Measurements from ENCODE around the gene TREM1.

TREM1 gene

GRCh38 chr6:41232667-41233066 lies 53.8 kb downstream of the TREM1 start:
- no peak for DNase-seq (ENCODE audit: low spot score)
- Mint-ChIP-seq H3K36me3 (ENCODE audit: low read depth) (no peaks in the 10 kb centered on the region), H3K9me3 (no peaks in the 10 kb centered on the region), H3K27me3 (ENCODE audit: low read depth) (peaks cover 41% of the 10 kb centered on the region), H3K27ac (no peak overlapping the region), H3K4me3 (no peak overlapping the region), H3K4me1 (ENCODE audit: low read depth) (no peaks in the 10 kb centered on the region)

- no peak overlapping the region for H3K27ac Mint-ChIP-seq
- H3K4me1 Mint-ChIP-seq (ENCODE audit: low read depth) = no peaks in the 10 kb centered on the region
- H3K9me3 Mint-ChIP-seq = no peaks in the 10 kb centered on the region
- DNase-seq (ENCODE audit: low spot score) = no peak
- H3K27me3 Mint-ChIP-seq (ENCODE audit: low read depth) = peaks cover 44% of the 10 kb centered on the region
- no peak overlapping the region for H3K4me3 Mint-ChIP-seq
- H3K36me3 Mint-ChIP-seq (ENCODE audit: low read depth) = no peaks in the 10 kb centered on the region
Measured at GRCh38 chr6:41231246-41231645, 55.2 kb downstream of the TREM1 start.

GRCh38 chr6:41229721-41230120 lies 56.8 kb downstream of the TREM1 start:
- H3K4me3 Mint-ChIP-seq = no peak overlapping the region
- DNase-seq (ENCODE audit: low spot score) = no peak
- H3K27me3 Mint-ChIP-seq (ENCODE audit: low read depth) = peaks cover 48% of the 10 kb centered on the region
- H3K4me1 Mint-ChIP-seq (ENCODE audit: low read depth) = no peaks in the 10 kb centered on the region
- no peaks in the 10 kb centered on the region for H3K9me3 Mint-ChIP-seq
- H3K36me3 Mint-ChIP-seq (ENCODE audit: low read depth) = no peaks in the 10 kb centered on the region
- peak overlapping the region; percentile 5 for H3K27ac Mint-ChIP-seq

GRCh38 chr6:41228616-41229015 lies 57.9 kb downstream of the TREM1 start:
- H3K4me3 Mint-ChIP-seq = no peak overlapping the region
- H3K27ac Mint-ChIP-seq = no peak overlapping the region
- H3K36me3 Mint-ChIP-seq (ENCODE audit: low read depth) = no peaks in the 10 kb centered on the region
- H3K4me1 Mint-ChIP-seq (ENCODE audit: low read depth) = no peaks in the 10 kb centered on the region
- H3K27me3 Mint-ChIP-seq (ENCODE audit: low read depth) = peaks cover 55% of the 10 kb centered on the region
- no peaks in the 10 kb centered on the region for H3K9me3 Mint-ChIP-seq
- no peak for DNase-seq (ENCODE audit: low spot score)

GRCh38 chr6:41228096-41228495 lies 58.4 kb downstream of the TREM1 start, which contains the start of gene TREML4:
Gene TREML4, plus strand, starts transcription at chr6:41228349. Its CDS starts 79 bp downstream, at chr6:41228428.
- H3K27me3 Mint-ChIP-seq (ENCODE audit: low read depth) = peaks cover 55% of the 10 kb centered on the region
- H3K9me3 Mint-ChIP-seq = no peaks in the 10 kb centered on the region
- no peaks in the 10 kb centered on the region for H3K4me1 Mint-ChIP-seq (ENCODE audit: low read depth)
- no peaks in the 10 kb centered on the region for H3K36me3 Mint-ChIP-seq (ENCODE audit: low read depth)
- no peak within 1 kb of the TSS for H3K4me3 Mint-ChIP-seq
- no peak within 1 kb of the TSS for H3K27ac Mint-ChIP-seq
- DNase-seq (ENCODE audit: low spot score) = no peak

GRCh38 chr6:41226752-41227151 lies 59.7 kb downstream of the TREM1 start:
- Mint-ChIP-seq H3K36me3 (ENCODE audit: low read depth) (no peaks in the 10 kb centered on the region), H3K4me3 (no peak overlapping the region), H3K27ac (no peak overlapping the region)

GRCh38 chr6:41224800-41225199 lies 61.7 kb downstream of the TREM1 start:
- no peaks in the 10 kb centered on the region for H3K4me1 Mint-ChIP-seq (ENCODE audit: low read depth)

More at GRCh38 chr6:41226752-41227151, 59.7 kb downstream of the TREM1 start:
- peaks cover 44% of the 10 kb centered on the region for H3K27me3 Mint-ChIP-seq (ENCODE audit: low read depth)
- H3K4me1 Mint-ChIP-seq (ENCODE audit: low read depth) = no peaks in the 10 kb centered on the region
- no peaks in the 10 kb centered on the region for H3K9me3 Mint-ChIP-seq
- no peak for DNase-seq (ENCODE audit: low spot score)

More at GRCh38 chr6:41224800-41225199, 61.7 kb downstream of the TREM1 start:
- Mint-ChIP-seq H3K27me3 (ENCODE audit: low read depth) (peaks cover 34% of the 10 kb centered on the region), H3K9me3 (no peaks in the 10 kb centered on the region), H3K36me3 (ENCODE audit: low read depth) (no peaks in the 10 kb centered on the region), H3K4me3 (no peak overlapping the region), H3K27ac (no peak overlapping the region)
- no peak for DNase-seq (ENCODE audit: low spot score)
